A673 (cell line): ENCODE results near the gene KCNMB1.

ENCODE experiments used
- EZH2 ChIP-seq: fragments of 200-600 bp; sonication (generic); IDR thresholded peaks from 2 replicates; pipeline ENCODE4 v1.6.1; 2017; ENCODE audit warnings: borderline replicate concordance, low read depth, mild to moderate bottlenecking, mixed read lengths, antibody characterized with exemption, low read length; ENCODE audit not compliant: poor library complexity, severe bottlenecking
- TF ChIP-seq, protein P1 (sequence below): fragments of 300-800, 200-600 bp; sonication (generic); conservative IDR thresholded peaks from 2 replicates; pipeline ENCODE4 v1.5.1; 2017; ENCODE audit warnings: low read depth, mild to moderate bottlenecking, antibody characterized with exemption, low read length, moderate library complexity, mixed read lengths

DNA sequence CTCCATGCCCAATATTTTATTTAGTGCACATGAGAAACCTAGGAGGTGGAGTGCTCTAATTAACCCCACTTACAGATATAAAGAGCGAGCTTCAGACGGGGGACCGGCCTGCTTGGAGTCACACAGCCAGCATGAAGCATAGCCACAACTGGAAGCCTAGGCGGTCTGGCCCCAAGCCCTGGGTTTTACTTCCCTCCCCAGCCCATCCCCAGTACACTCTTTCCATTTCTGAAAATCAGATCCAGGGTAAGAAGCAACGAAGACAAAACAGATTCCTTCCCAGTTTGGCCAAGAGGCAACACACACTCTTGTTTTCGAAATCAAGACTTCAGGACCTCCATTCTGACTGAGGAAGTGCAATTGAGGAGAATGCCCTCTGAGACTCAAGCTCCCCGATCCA, 27.1 kb downstream of the KCNMB1 start:
- TF ChIP-seq EZH2, result no peak
- TF ChIP-seq, protein P1, sequence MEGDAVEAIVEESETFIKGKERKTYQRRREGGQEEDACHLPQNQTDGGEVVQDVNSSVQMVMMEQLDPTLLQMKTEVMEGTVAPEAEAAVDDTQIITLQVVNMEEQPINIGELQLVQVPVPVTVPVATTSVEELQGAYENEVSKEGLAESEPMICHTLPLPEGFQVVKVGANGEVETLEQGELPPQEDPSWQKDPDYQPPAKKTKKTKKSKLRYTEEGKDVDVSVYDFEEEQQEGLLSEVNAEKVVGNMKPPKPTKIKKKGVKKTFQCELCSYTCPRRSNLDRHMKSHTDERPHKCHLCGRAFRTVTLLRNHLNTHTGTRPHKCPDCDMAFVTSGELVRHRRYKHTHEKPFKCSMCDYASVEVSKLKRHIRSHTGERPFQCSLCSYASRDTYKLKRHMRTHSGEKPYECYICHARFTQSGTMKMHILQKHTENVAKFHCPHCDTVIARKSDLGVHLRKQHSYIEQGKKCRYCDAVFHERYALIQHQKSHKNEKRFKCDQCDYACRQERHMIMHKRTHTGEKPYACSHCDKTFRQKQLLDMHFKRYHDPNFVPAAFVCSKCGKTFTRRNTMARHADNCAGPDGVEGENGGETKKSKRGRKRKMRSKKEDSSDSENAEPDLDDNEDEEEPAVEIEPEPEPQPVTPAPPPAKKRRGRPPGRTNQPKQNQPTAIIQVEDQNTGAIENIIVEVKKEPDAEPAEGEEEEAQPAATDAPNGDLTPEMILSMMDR, result no peak
